Left ventricle myocardium superior (tissue), 1 donor: ENCODE measurements around the gene CYP26A1. TPM values are rescaled to one million over a fixed set of nuclear protein-coding genes. Genes with fewer than 3 reads are reported as not detected.
"Not testable (repeated sequence)": the region's sequence is repeated elsewhere in the genome, so short reads cannot be mapped to it uniquely, and the experiment has no call there.

Source experiments
- ATAC-seq: fragments of 200-7000 bp; cut with Tn5 transposase; one replicate; pipeline ENCODE4 v1.9.1; 2020; ENCODE audit warnings: mild to moderate bottlenecking, moderate library complexity
- DNase-seq: peaks from one replicate; pipeline ENCODE4 v3.0.0-alpha.2; 2020
- intact Hi-C: fragments of 100-400 bp; cut with micrococcal nuclease; formaldehyde crosslinking; loops from one replicate; pipeline ENCODE4 v1.11.0; 2022
- total RNA-seq: library from RNA; stranded (reverse); fragmentation: NEBNext Ultra II Directional; extraction: Animal tissue kit (Norgen Biotek cat#: 25700); gene quantifications from one replicate; pipeline ENCODE4 v1.2.1, GENCODE V29; 2021
- donor health status: DM: no; HTN: yes; CAD: no; lungs with severe emphysema.

Gene CYP26A1
- total RNA-seq, 1 donor from 2014 or later, result not detected

- intact Hi-C loops, ATAC-seq, DNase-seq: not testable (repeated sequence)
Observed at GRCh38 chr10:93101148-93101547, 27.5 kb downstream of the CYP26A1 start.

- ATAC-seq, result no peak
- intact Hi-C loops, result no loop called here
Observed at GRCh38 chr10:93103953-93104352, 30.3 kb downstream of the CYP26A1 start.

GRCh38 chr10:93106631-93107072 lies 33.0 kb downstream of the CYP26A1 start:
- intact Hi-C loops, result no loop called here
- no peak for ATAC-seq
- DNase-seq, result no peak

More at GRCh38 chr10:93103953-93104352, 30.3 kb downstream of the CYP26A1 start:
- DNase-seq, result no peak

GRCh38 chr10:93110472-93111146 lies 36.9 kb downstream of the CYP26A1 start:
- intact Hi-C loops, result no loop called here
- ATAC-seq, result no peak
- no peak for DNase-seq

- intact Hi-C loops, result no loop called here
- no peak for ATAC-seq
- DNase-seq, result no peak
Observed at GRCh38 chr10:93113042-93113441, 39.3 kb downstream of the CYP26A1 start.

- DNase-seq (peak; percentile 61), ATAC-seq (peak; percentile 47)
- intact Hi-C loops, result no loop called here
Observed at GRCh38 chr10:93115661-93116383, 42.1 kb downstream of the CYP26A1 start.

- ATAC-seq, result no peak
- intact Hi-C loops, result no loop called here
- no peak for DNase-seq
Observed at GRCh38 chr10:93121311-93121710, 47.6 kb downstream of the CYP26A1 start.

GRCh38 chr10:93123766-93124165 lies 50.1 kb downstream of the CYP26A1 start:
- intact Hi-C loops, result no loop called here

GRCh38 chr10:93124580-93125318 lies 51.1 kb downstream of the CYP26A1 start:
- DNase-seq (no peak), ATAC-seq (no peak)
- intact Hi-C loops, result no loop called here

More at GRCh38 chr10:93123766-93124165, 50.1 kb downstream of the CYP26A1 start:
- no peak for ATAC-seq
- no peak for DNase-seq

GRCh38 chr10:93125966-93126365 lies 52.3 kb downstream of the CYP26A1 start:
- ATAC-seq (no peak), DNase-seq (no peak)
- intact Hi-C loops, result no loop called here

- DNase-seq (no peak), ATAC-seq (no peak)
- intact Hi-C loops, result no loop called here
Observed at GRCh38 chr10:93126483-93127052, 52.9 kb downstream of the CYP26A1 start.

Other genes starting within 250 kb of the CYP26A1 start
- gene EXOC6, start 225.4 kb upstream of the CYP26A1 start, total RNA-seq, result 9.2 TPM
- gene CYP26C1, start 13.1 kb upstream of the CYP26A1 start, total RNA-seq, result not detected